CD1c-positive myeloid dendritic cell (primary cell): ENCODE results near the gene PLEKHA7.

Experiments used
- DNase-seq: peaks from one replicate; pipeline ENCODE4 v3.0.0-alpha.2; 2016; ENCODE audit errors: extremely low spot score

PLEKHA7 gene

GRCh38 chr11:16844268-16844771, 169.9 kb downstream of the PLEKHA7 start:
- DNase-seq: no peak

GRCh38 chr11:16843294-16843693, 170.9 kb downstream of the PLEKHA7 start:
- no peak for DNase-seq

- DNase-seq: no peak
These were observed 172.2 kb downstream of the PLEKHA7 start for GRCh38 chr11:16841984-16842383.

GRCh38 chr11:16841481-16841880, 172.7 kb downstream of the PLEKHA7 start:
- no peak for DNase-seq

GRCh38 chr11:16840951-16841350, 173.3 kb downstream of the PLEKHA7 start:
- no peak for DNase-seq

- DNase-seq: no peak
These were observed 174.4 kb downstream of the PLEKHA7 start for GRCh38 chr11:16839821-16840220.

- no peak for DNase-seq
These were observed 179.8 kb downstream of the PLEKHA7 start for GRCh38 chr11:16834384-16834783.

GRCh38 chr11:16833026-16833425, 181.2 kb downstream of the PLEKHA7 start:
- no peak for DNase-seq

- DNase-seq: no peak
These were observed 182.0 kb downstream of the PLEKHA7 start for GRCh38 chr11:16832193-16832539.

- DNase-seq: no peak
These were observed 182.7 kb downstream of the PLEKHA7 start for GRCh38 chr11:16831316-16832192.

- no peak for DNase-seq
These were observed 187.1 kb downstream of the PLEKHA7 start for GRCh38 chr11:16827139-16827538.

GRCh38 chr11:16825968-16826367, 188.2 kb downstream of the PLEKHA7 start:
- no peak for DNase-seq

- no peak for DNase-seq
These were observed 189.1 kb downstream of the PLEKHA7 start for GRCh38 chr11:16825101-16825500.

GRCh38 chr11:16820324-16821092, 193.7 kb downstream of the PLEKHA7 start:
- peak; percentile 76 for DNase-seq

GRCh38 chr11:16818284-16818683, 195.9 kb downstream of the PLEKHA7 start:
- DNase-seq: no peak

- DNase-seq: peak; percentile 72
These were observed 196.9 kb downstream of the PLEKHA7 start for GRCh38 chr11:16817351-16817750.

- no peak for DNase-seq
These were observed 197.6 kb downstream of the PLEKHA7 start for GRCh38 chr11:16816358-16817270.

GRCh38 chr11:16815047-16815767, 199.0 kb downstream of the PLEKHA7 start:
- peak; percentile 66 for DNase-seq

- DNase-seq: peak; percentile 70
These were observed 199.7 kb downstream of the PLEKHA7 start for GRCh38 chr11:16814410-16815046.

GRCh38 chr11:16813126-16813525, 201.1 kb downstream of the PLEKHA7 start:
- no peak for DNase-seq

- no peak for DNase-seq
These were observed 201.9 kb downstream of the PLEKHA7 start for GRCh38 chr11:16812274-16812673.
